Left renal pelvis (tissue), 4 donors: Measurements from ENCODE around the gene NCEH1. TPM values are rescaled to one million over a fixed set of nuclear protein-coding genes. Genes with fewer than 3 reads are reported as not detected.

Experiments used
- DNase-seq, 4 donors: peaks; one replicate each; pipeline ENCODE4 v3.0.0-alpha.2; 2013; ENCODE audit warnings: low read depth in 4 of 4, low spot score in 3 of 4
- polyA plus RNA-seq, 4 donors: library from polyadenylated mRNA; unstranded; fragments of 120-200 nt; gene quantifications; one replicate each; pipeline ENCODE4 v1.2.1, GENCODE V29; 2013; ENCODE audit not compliant: insufficient read length in 4 of 4

Gene NCEH1
- polyA plus RNA-seq, 4 donors, result 1.9 to 4.6 (median 4.3) TPM

- DNase-seq, result no peak
Observed at GRCh38 chr3:172648747-172649146, 62.1 kb downstream of the NCEH1 start.

- DNase-seq, result no peak
Observed at GRCh38 chr3:172647823-172648222, 63.0 kb downstream of the NCEH1 start.

DNA sequence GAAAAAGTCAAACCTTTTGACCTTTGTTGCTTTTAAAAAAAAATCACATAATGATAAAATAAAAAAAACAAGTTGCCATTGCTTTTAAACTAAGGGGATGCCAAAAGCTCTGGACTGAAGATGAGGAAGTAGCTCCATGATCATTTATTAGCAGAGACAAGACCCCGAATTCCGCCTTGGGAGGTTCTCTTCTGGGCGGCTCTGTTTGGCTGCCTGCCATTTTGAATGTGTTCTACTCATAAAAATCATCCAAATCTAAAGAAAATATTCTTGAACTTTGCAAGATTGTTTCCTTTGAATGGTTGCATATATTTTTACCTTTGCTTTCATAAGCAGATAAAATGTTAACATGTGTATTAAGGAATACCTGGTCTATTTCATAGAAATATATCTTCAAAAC lies 63.8 kb downstream of the NCEH1 start:
- DNase-seq, result no peak

GRCh38 chr3:172646439-172647015 lies 64.3 kb downstream of the NCEH1 start:
- DNase-seq, result no peak

DNA sequence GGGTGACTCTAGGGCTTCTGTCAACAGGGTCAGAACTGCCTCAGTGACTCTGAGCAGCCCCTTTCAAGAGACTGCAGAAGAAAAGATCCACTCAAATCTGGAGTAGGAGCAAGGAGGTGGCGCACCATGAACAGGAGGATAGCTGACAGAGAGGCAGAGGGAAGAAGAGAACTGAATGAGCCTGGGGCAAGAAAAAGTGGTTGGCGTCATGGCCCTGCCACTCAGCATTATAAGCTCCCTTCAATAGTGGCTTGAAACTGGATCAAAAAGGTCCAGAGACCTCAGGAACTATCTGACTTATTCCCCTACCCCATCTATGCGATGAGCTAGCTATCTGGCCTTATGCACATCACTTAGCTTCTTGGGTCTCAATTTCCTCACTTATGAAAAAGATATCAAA lies 66.6 kb downstream of the NCEH1 start:
- no peak for DNase-seq

DNA sequence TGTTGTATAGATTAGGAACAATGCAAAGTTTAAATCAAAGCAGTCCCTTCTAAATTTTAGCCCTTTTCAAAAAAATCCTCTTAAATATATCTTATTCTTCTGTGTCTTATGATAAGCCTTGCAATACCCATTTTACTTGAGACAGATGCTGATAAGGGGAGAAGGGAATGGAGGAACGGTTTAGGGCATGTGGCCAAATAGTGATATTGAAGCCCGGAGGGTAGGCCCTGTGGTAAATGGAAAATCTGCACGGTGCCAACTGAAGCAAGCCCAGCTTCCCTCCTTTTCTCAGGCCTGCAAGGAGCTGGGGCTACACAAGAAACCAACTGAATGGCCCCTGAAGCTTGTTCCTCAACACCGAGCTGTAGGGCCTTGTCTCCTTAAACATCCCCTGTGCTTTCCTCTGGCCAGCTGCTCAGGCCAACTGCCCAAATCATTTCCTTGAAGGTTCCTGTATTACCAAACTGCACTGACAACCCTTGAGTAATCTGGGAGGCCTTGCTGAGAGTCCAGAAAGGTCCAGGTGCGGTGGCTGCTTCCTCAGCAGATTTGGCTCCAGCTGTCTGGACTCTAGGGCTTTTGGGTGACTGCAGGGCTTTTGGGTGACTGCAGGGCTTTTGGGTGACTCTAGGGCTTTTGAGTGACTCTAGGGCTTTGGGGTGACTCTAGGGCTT lies 67.2 kb downstream of the NCEH1 start:
- no peak for DNase-seq

GRCh38 chr3:172641291-172641690 lies 69.6 kb downstream of the NCEH1 start:
- DNase-seq, result no peak

DNA sequence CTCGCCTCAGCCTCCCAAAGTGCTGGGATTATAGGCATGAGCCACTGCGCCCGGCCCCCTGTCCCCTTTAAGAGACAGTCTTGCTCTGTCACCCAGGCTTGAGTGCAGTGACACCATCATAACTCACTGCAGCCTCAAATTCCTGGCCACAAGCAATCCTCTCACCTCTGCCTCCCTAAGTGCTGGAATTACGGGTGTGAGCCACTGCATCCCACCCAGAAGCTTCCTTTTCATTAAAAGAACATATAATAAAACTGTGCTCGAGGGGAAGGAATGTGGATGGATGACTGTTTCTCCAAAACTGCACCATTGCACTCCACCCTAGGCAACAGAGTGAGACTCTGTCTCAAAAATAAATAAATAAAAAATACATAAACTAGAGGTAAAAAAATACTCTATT lies 70.1 kb downstream of the NCEH1 start:
- DNase-seq, result no peak

DNA sequence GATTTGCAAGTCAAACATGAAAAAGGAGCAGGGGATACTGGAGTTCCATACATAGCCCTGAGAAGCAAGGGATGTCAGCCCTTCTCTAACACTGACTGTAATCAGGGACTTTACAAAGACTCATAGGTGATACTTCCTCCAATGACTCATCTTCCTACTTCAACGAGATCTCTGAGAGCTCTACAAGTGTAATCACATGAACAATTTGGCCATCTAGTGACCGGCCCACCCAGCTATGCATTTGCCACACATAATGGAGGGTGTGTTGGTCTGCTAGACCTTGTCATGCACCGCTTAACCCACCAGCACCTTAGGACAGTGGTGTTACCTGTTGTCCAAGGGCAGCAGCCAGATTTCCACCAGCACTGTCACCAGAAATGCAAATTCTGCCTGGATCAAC lies 75.3 kb downstream of the NCEH1 start:
- DNase-seq, result no peak

GRCh38 chr3:172634948-172635347 lies 75.9 kb downstream of the NCEH1 start:
- no peak for DNase-seq

DNA sequence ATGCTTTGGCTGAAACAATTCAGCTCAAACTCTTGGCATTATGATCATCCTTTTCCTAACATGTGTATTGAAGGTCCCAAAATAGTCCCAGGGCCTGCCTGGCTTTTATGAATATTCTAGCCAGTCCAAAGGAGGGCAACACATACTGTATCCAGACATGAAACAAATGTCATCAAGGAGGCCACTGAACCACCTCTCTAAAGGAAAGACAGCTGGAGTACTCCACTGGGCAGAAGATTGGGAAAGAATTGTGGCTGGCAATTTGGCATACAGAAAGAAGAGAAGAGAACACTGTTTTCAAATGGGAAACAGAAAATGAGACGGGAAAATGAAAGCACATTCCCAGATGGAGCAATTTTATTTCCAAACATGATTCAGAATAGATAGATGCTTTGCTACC lies 80.6 kb downstream of the NCEH1 start:
- DNase-seq, result no peak

DNA sequence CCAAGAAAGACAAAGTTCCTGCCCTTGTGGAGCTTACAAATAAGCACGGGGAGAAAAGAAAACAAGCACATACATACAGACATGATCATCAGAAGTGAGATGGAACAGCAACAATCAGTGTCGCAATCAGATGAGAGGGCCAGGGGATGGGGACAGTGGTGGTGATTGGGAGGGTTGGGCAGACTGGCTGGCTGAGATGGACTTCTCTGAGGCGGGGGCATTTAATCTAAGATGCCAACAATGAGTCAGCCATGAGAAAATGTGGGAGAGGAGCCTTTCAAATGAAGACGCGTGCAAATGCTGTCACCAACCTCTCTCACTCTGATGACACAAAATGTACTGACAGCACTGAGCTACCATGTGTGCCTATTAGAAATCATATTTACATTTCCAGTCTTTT lies 81.4 kb downstream of the NCEH1 start:
- no peak for DNase-seq

- no peak for DNase-seq
Observed at GRCh38 chr3:172627057-172627809, 83.6 kb downstream of the NCEH1 start.

GRCh38 chr3:172626021-172626640 lies 84.7 kb downstream of the NCEH1 start:
- no peak for DNase-seq

- no peak for DNase-seq
Observed at GRCh38 chr3:172625404-172625803, 85.5 kb downstream of the NCEH1 start.

DNA sequence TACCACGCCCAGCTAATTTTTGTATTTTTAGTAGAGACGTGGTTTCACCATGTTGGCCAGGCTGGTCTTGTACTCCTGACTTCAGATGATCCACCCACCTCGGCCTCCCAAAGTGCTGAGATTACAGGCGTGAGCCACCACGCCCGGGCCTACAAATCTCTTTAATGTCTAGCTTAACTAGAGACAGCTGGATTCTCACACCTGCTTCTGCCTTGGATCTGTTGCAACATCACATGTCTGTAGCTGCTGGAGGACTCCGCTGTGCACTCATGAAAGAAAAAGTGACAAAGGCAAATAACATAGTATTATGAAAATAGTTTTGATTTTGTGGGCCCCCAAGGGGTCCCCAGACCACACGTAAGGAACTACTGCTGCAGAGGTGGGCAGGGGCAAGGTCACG lies 85.9 kb downstream of the NCEH1 start:
- DNase-seq, result no peak

- DNase-seq, result peak in 1 of 4 donors; percentile 31
Observed at GRCh38 chr3:172622916-172623700, 87.8 kb downstream of the NCEH1 start.

DNA sequence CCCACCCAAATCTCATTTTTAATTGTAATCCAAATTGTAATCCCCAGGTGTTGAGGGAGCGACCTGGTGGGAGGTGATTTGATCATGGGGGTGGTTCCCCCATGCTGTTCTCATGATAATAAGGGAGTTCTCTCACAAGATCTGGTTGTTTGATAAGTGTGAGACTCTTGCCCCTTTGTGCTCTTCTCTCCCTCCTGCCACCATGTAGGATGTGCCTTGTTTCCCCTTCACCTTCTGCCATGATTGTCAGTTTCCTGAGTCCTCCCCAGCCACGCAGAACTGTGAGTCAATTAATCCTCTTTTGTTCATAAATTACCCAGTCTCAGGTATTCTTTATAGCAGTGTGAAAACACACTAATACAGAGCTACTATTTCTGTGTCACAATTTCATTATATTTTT lies 88.7 kb downstream of the NCEH1 start:
- DNase-seq, result no peak

- no peak for DNase-seq
Observed at GRCh38 chr3:172617976-172618375, 92.9 kb downstream of the NCEH1 start.

- DNase-seq, result no peak
Observed at GRCh38 chr3:172617013-172617706, 93.7 kb downstream of the NCEH1 start.
